GM21367 (cell line): Measurements from ENCODE around the gene ARL14EP.

Experiments
- ATAC-seq: cut with Tn5 transposase; IDR thresholded peaks from one replicate; pipeline ENCODE4 v1.9.1; 2021; ENCODE audit not compliant: unreplicated experiment

Gene ARL14EP

DNA sequence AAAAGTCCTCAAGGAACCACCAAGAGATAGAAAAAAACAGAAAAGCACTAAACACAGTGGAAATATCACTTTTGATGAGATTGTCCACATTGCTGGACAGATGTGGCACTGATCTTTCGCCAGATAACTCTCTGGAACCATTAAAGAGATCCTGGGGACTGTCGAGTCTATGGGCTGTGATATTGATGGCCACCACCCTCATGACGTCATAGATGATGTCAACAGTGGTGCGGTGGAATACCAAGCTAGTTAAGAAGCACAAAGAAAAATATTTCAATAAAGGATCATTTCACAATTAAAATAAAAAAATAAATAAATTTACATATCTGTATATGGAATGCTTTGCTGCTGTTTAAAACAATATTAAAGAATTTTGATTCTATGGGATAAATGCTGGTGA is 45.5 kb downstream of the ARL14EP start:
- ATAC-seq: no peak

DNA sequence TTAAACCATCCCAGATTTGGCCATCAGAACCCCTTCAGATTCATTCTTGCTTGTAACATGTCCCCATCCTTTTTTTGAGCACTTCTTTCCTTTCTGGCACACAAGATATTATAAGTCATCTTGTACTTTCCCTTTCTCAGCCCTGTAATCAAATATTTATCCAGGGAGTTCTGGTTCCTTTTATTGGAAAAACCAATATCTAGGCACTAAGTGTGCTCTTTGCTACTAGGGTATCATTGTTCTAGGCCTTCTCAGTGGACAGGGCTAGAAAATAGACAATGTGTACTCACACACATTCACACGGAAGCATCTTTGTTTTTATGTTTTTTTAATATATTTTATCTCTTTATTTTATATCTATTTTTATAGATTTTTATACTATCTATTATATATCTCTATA is 47.3 kb downstream of the ARL14EP start:
- ATAC-seq: no peak

DNA sequence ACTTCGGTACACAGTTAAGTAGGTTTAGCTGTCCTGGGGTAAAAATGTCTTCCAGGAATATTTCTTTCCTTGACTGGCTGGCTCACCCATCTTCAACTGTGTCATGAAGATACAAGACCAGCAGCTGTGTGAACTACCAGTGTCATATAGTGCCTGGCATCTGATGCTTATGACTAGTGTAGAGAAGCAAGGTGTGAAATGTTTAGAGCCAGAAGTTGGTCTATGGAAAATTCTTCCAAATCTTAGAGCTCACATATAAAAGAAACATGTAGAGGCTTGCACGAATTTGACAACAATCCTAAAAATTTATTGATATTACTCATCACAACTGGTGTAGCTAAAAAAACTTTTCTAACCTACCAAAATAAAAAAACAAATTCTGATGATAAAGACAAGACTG is 54.4 kb downstream of the ARL14EP start:
- ATAC-seq: no peak

DNA sequence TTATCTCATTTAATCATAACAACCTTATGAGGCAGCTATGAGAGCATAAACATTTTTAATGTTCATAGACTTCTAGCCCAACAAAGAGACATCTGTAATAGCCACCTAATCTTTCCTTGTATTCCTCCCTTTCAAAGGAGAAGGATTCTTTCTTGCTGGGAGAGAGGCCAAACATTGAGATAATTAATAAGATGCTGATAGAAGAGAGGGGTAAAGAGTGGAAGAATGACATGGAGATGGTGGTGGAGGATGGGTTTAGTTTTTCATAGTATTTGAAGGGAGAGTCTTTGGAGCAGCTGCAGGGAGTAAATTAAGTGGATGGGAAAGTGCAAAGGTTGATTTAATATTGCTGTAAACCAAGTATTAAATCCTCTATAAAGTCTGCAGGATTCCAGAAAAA is 57.9 kb downstream of the ARL14EP start:
- ATAC-seq: no peak

DNA sequence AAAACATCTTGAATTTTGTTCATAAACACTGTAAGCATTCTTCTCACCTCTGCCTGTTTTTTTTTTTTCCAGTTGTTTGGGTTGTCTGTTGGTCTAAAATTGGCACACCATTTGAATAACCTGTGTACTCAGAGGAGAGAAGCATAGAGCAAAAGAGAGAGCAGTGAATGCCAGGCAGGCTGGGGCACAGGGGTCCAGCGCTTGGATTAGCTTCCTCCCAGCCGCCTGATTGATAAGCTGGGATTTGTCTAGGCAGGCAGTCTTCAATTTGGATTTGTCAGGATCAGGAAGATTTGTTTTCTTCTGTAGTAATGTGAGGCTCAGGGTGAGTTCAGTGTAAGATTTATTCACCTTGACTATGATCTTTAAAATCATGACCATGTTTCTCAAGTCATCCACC is 59.0 kb downstream of the ARL14EP start:
- no peak for ATAC-seq
